HL-60 (cell line): ENCODE results near the gene SMURF2.

Source experiments
- DNase-seq, 2 experiments: peaks; one replicate each; pipeline ENCODE4 v3.0.0-alpha.2; 2010 to 2020; ENCODE audit warnings: low read depth in 1 of 2, low spot score in 1 of 2
- H3K27ac ChIP-seq: fragments of 250-450 bp; sonication (Bioruptor Pico); replicated peaks from 2 replicates; pipeline ENCODE4 v1.5.1; 2020; ENCODE audit warnings: mild to moderate bottlenecking, moderate library complexity
- H3K27me3 ChIP-seq: fragments of 250-450 bp; sonication (Bioruptor Pico); 2 replicates; pipeline ENCODE4 v1.5.1; 2021; ENCODE audit warnings: mild to moderate bottlenecking, moderate library complexity; ENCODE audit not compliant: insufficient read depth, poor library complexity, severe bottlenecking
- H3K4me3 ChIP-seq: replicated peaks from 2 replicates; pipeline ENCODE4 v1.5.1; 2011; ENCODE audit warnings: mild to moderate bottlenecking, control low read depth, low read length; ENCODE audit not compliant: insufficient read depth
- GABPA ChIP-seq: IDR thresholded peaks from 2 replicates; pipeline ENCODE4 v1.6.1; 2012; ENCODE audit warnings: low read depth
- POLR2AphosphoS5 ChIP-seq: IDR thresholded peaks from 2 replicates; pipeline ENCODE4 v1.6.1; 2012; ENCODE audit warnings: low read depth
- SPI1 ChIP-seq: IDR thresholded peaks from 2 replicates; pipeline ENCODE4 v1.6.1; 2012; ENCODE audit warnings: low read depth, mild to moderate bottlenecking, borderline replicate concordance
- TF ChIP-seq, protein P1 (sequence below): IDR thresholded peaks from 2 replicates; pipeline ENCODE4 v1.6.1; 2012; ENCODE audit warnings: low read depth; ENCODE audit not compliant: insufficient replicate concordance
- TF ChIP-seq, protein P2 (sequence below): IDR thresholded peaks from one replicate; pipeline ENCODE4 v1.5.1; 2011; ENCODE audit warnings: low read length, control low read depth, inconsistent platforms; ENCODE audit not compliant: insufficient read depth

SMURF2 gene

DNA sequence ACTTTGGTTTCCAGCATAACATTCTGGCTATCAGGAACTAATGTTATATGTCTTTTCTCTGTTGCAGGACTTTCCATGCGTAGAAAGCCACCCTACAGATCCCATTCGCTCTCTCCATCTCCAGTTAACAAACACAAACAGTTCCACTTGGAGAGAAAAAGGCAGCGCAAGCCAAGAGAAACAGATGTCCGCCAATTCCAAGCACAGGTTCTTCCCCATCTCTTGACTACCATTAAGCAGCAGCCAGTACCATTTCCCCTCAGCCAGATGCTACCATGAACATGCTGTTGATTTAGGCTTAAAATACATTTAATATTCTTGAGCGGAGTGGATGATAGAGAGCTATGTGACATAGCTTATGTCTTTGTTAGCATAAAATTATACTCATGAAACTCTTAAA is 132.9 kb downstream of the SMURF2 start:
- Histone ChIP-seq H3K27me3 (no peaks in the 10 kb centered on the region), H3K4me3 (no peak overlapping the region), H3K27ac (no peak overlapping the region)
- TF ChIP-seq GABPA (no peak), SPI1 (no peak), POLR2AphosphoS5 (no peak)
- DNase-seq: no peak

DNA sequence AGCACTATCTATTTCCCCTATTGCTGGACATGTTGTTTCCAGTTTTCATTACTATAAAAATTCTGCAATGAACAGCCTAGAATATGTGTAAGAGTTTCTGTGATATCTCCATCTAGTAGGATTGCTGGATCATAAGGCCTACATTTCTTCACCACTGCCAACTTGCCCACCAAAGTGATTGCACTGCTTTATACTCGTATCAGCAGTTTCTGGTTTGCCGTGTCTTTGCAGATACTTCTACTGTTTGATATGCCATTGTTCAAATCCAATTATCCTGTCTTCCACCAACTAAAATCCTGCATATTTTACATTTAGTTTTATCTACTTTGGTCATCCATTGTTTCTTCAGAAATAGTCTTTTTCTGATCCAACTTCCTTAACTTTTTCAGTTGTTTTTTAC is 134.2 kb downstream of the SMURF2 start:
- H3K27ac ChIP-seq: no peak overlapping the region
- no peaks in the 10 kb centered on the region for H3K27me3 ChIP-seq
- TF ChIP-seq POLR2AphosphoS5 (no peak), GABPA (no peak), SPI1 (no peak)
- TF ChIP-seq, protein P1, sequence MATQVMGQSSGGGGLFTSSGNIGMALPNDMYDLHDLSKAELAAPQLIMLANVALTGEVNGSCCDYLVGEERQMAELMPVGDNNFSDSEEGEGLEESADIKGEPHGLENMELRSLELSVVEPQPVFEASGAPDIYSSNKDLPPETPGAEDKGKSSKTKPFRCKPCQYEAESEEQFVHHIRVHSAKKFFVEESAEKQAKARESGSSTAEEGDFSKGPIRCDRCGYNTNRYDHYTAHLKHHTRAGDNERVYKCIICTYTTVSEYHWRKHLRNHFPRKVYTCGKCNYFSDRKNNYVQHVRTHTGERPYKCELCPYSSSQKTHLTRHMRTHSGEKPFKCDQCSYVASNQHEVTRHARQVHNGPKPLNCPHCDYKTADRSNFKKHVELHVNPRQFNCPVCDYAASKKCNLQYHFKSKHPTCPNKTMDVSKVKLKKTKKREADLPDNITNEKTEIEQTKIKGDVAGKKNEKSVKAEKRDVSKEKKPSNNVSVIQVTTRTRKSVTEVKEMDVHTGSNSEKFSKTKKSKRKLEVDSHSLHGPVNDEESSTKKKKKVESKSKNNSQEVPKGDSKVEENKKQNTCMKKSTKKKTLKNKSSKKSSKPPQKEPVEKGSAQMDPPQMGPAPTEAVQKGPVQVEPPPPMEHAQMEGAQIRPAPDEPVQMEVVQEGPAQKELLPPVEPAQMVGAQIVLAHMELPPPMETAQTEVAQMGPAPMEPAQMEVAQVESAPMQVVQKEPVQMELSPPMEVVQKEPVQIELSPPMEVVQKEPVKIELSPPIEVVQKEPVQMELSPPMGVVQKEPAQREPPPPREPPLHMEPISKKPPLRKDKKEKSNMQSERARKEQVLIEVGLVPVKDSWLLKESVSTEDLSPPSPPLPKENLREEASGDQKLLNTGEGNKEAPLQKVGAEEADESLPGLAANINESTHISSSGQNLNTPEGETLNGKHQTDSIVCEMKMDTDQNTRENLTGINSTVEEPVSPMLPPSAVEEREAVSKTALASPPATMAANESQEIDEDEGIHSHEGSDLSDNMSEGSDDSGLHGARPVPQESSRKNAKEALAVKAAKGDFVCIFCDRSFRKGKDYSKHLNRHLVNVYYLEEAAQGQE: no peak
- TF ChIP-seq, protein P2, sequence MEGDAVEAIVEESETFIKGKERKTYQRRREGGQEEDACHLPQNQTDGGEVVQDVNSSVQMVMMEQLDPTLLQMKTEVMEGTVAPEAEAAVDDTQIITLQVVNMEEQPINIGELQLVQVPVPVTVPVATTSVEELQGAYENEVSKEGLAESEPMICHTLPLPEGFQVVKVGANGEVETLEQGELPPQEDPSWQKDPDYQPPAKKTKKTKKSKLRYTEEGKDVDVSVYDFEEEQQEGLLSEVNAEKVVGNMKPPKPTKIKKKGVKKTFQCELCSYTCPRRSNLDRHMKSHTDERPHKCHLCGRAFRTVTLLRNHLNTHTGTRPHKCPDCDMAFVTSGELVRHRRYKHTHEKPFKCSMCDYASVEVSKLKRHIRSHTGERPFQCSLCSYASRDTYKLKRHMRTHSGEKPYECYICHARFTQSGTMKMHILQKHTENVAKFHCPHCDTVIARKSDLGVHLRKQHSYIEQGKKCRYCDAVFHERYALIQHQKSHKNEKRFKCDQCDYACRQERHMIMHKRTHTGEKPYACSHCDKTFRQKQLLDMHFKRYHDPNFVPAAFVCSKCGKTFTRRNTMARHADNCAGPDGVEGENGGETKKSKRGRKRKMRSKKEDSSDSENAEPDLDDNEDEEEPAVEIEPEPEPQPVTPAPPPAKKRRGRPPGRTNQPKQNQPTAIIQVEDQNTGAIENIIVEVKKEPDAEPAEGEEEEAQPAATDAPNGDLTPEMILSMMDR: no peak
- no peak overlapping the region for H3K4me3 ChIP-seq
- DNase-seq: no peak

GRCh38 chr17:64520359-64520758 is 141.7 kb downstream of the SMURF2 start:
- no peak overlapping the region for H3K4me3 ChIP-seq
- TF ChIP-seq SPI1 (no peak), POLR2AphosphoS5 (no peak), GABPA (no peak)
- TF ChIP-seq, protein P2: no peak
- TF ChIP-seq, protein P1: no peak
- H3K27me3 ChIP-seq: no peaks in the 10 kb centered on the region
- no peak overlapping the region for H3K27ac ChIP-seq
- peak in 1 of 2 experiments; percentile 34 for DNase-seq

DNA sequence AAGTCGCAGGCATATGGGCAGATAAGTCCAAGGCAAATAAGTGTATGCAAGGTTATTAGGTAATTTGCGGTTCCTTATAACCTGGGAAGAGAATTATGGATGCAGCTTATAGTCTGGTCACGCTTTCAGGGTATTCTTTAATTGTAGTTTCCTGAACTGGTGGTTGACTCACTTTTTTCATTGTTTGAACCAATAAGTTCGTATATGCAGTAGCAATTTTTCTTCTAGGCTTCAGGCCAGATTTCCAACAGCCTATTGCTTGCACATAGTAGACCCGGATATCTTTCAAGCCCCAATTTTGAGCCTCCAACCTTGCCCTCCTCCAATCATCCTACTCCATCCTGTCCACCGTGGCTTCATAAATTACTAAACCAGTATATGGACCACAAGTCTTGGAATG is 142.5 kb downstream of the SMURF2 start:
- no peak overlapping the region for H3K4me3 ChIP-seq
- no peak overlapping the region for H3K27ac ChIP-seq
- no peak for DNase-seq
- H3K27me3 ChIP-seq: no peaks in the 10 kb centered on the region
- TF ChIP-seq, protein P2: no peak
- no peak for TF ChIP-seq SPI1
- TF ChIP-seq POLR2AphosphoS5: no peak
- TF ChIP-seq, protein P1: no peak
- TF ChIP-seq GABPA: no peak
